ENCODE measurements around the gene CORO2A. TPM values are rescaled to one million over a fixed set of nuclear protein-coding genes. Genes with fewer than 3 reads are reported as not detected.

The CORO2A gene
- total and polyA plus RNA-seq, 2 of the 4 experiments (the other 2 are of a cell fraction), result 1.9 to 2.2 TPM

DNA sequence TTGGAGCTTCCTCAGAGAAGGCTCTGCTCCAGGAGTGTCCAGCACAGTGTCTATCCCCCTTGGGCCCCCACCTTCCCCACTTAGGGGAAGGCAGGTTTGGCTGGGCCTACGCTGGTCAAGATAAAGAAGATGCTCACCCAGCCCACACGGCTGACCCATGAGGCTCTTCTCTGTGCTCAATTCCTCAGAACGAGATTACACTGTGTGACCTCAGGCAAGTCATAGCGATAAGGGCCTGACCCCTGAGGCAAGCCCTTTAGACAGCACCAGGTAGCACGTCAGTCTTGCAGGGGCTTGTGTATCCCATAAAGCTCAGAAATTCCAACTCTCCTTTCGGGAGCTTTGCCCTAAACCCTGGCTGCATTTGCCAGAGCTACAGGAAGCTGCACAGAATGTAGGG is 32.6 kb downstream of the CORO2A start:
- no peaks in the 10 kb centered on the region for H4K20me1 ChIP-seq (ENCODE audit: insufficient read depth, low read length)
- H3K27ac ChIP-seq (ENCODE audit: insufficient read depth, low read length), result no peak overlapping the region
- H4K91ac ChIP-seq (ENCODE audit: insufficient read depth, low read depth, low read length), result no peak overlapping the region
- no peaks in the 10 kb centered on the region for H3K9me1 ChIP-seq (ENCODE audit: insufficient read depth, low read length)
- no peak overlapping the region for H3K56ac ChIP-seq (ENCODE audit: extremely low read depth, insufficient read depth, low read length)
- no peak overlapping the region for H2AK5ac ChIP-seq (ENCODE audit: low read depth, low read length)
- in situ Hi-C loops (cut with MboI; ENCODE audit: low sequenced_read_pairs), result no loop called here
- no peak overlapping the region for H3K4me3 ChIP-seq (ENCODE audit: insufficient read depth, low read depth, low read length)
- no peak overlapping the region for H2BK5ac ChIP-seq (ENCODE audit: low read depth, low read length, poor library complexity, severe bottlenecking)
- H2BK20ac ChIP-seq (ENCODE audit: low read depth, low read length), result no peak overlapping the region
- no peaks in the 10 kb centered on the region for H3K79me1 ChIP-seq (ENCODE audit: low read depth in 1 of 2, low read length in 2 of 2)
- H2BK15ac ChIP-seq (ENCODE audit: low read depth, low read length), result no peak overlapping the region
- H3K9ac ChIP-seq (ENCODE audit: low read depth, low read length), result no peak overlapping the region
- dilution Hi-C loops (cut with HindIII; ENCODE audit: low sequenced_read_pairs, unreplicated experiment), result no loop called here
- no peak for TF ChIP-seq MAFK (IDR thresholded peaks at IDR 0.05; ENCODE audit: low read depth, low read length)
- TF ChIP-seq, protein P1, sequence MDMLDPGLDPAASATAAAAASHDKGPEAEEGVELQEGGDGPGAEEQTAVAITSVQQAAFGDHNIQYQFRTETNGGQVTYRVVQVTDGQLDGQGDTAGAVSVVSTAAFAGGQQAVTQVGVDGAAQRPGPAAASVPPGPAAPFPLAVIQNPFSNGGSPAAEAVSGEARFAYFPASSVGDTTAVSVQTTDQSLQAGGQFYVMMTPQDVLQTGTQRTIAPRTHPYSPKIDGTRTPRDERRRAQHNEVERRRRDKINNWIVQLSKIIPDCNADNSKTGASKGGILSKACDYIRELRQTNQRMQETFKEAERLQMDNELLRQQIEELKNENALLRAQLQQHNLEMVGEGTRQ (IDR thresholded peaks at IDR 0.05; ENCODE audit: low read depth, low read length), result no peak
- no peak for TF ChIP-seq CEBPB (IDR thresholded peaks at IDR 0.05; ENCODE audit: low read depth, low read length)
- TF ChIP-seq MAZ (IDR thresholded peaks at IDR 0.05; ENCODE audit: borderline replicate concordance, low read depth, low read length), result no peak
- TF ChIP-seq BHLHE40 (IDR thresholded peaks at IDR 0.05; ENCODE audit: low read depth, low read length), result no peak
- no peak for TF ChIP-seq POLR2A (IDR thresholded peaks at IDR 0.05; ENCODE audit: low read depth, low read length)
- TF ChIP-seq FOS (IDR thresholded peaks at IDR 0.05; ENCODE audit: low read depth, low read length), result no peak
- no peak for TF ChIP-seq NFE2L2 (IDR thresholded peaks at IDR 0.05; ENCODE audit: low read depth, low read length)
- no peak for TF ChIP-seq MXI1 (IDR thresholded peaks at IDR 0.05; ENCODE audit: borderline replicate concordance, low read depth, low read length)
- no peak for TF ChIP-seq RCOR1 (IDR thresholded peaks at IDR 0.05; ENCODE audit: insufficient replicate concordance, low read length)
- TF ChIP-seq, protein P2, sequence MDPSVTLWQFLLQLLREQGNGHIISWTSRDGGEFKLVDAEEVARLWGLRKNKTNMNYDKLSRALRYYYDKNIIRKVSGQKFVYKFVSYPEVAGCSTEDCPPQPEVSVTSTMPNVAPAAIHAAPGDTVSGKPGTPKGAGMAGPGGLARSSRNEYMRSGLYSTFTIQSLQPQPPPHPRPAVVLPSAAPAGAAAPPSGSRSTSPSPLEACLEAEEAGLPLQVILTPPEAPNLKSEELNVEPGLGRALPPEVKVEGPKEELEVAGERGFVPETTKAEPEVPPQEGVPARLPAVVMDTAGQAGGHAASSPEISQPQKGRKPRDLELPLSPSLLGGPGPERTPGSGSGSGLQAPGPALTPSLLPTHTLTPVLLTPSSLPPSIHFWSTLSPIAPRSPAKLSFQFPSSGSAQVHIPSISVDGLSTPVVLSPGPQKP (IDR thresholded peaks at IDR 0.05; ENCODE audit: borderline replicate concordance, low read depth, low read length), result no peak
- no peak for TF ChIP-seq RFX5 (IDR thresholded peaks at IDR 0.05; ENCODE audit: low read depth, low read length)
- no peak for TF ChIP-seq CHD1 (IDR thresholded peaks at IDR 0.05; ENCODE audit: low read depth, low read length)
- TF ChIP-seq SMC3 (IDR thresholded peaks at IDR 0.05; ENCODE audit: low read depth, low read length), result no peak
- TF ChIP-seq RAD21 (IDR thresholded peaks at IDR 0.05; ENCODE audit: low read length), result no peak
- TF ChIP-seq, protein P3, sequence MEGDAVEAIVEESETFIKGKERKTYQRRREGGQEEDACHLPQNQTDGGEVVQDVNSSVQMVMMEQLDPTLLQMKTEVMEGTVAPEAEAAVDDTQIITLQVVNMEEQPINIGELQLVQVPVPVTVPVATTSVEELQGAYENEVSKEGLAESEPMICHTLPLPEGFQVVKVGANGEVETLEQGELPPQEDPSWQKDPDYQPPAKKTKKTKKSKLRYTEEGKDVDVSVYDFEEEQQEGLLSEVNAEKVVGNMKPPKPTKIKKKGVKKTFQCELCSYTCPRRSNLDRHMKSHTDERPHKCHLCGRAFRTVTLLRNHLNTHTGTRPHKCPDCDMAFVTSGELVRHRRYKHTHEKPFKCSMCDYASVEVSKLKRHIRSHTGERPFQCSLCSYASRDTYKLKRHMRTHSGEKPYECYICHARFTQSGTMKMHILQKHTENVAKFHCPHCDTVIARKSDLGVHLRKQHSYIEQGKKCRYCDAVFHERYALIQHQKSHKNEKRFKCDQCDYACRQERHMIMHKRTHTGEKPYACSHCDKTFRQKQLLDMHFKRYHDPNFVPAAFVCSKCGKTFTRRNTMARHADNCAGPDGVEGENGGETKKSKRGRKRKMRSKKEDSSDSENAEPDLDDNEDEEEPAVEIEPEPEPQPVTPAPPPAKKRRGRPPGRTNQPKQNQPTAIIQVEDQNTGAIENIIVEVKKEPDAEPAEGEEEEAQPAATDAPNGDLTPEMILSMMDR (conservative IDR thresholded peaks at IDR 0.05; ENCODE audit: low read depth, low read length), result no peak
- no TSS peak for BruUV-seq (replicated peaks)
- no peak overlapping the region for H2BK120ac ChIP-seq (ENCODE audit: low read depth, low read length)
- ChIA-PET POLR2A (ENCODE audit: unreplicated experiment) (no interaction called here), CTCF (no interaction called here)
- H3K4ac ChIP-seq (ENCODE audit: low read depth, low read length), result no peak overlapping the region
- H3K4me2 ChIP-seq (ENCODE audit: low read depth, low read length), result no peak overlapping the region
- ATAC-seq (ENCODE audit: low read depth) (no peak), DNase-seq (no peak)
- no peak overlapping the region for H3K14ac ChIP-seq (replicated peaks; ENCODE audit: low read depth, low read length)
- intact Hi-C loops (cut with micrococcal nuclease), result no loop called here
- H3K9me3 ChIP-seq (ENCODE audit: control insufficient read depth, insufficient read depth, low read length), result no peaks in the 10 kb centered on the region
- H3K27me3 ChIP-seq (ENCODE audit: control insufficient read depth, insufficient read depth, low read length), result peaks cover 8% of the 10 kb centered on the region; the same call in 1 of the 2 replicates
- no peak overlapping the region for H3K18ac ChIP-seq (ENCODE audit: low read depth, low read length)
- no peaks in the 10 kb centered on the region for H3K36me3 ChIP-seq (ENCODE audit: control insufficient read depth, insufficient read depth, low read length)
- H3K23ac ChIP-seq (ENCODE audit: low read depth, low read length), result no peak overlapping the region
- H4K5ac ChIP-seq (ENCODE audit: low read depth, low read length), result no peak overlapping the region
- 11% methylated on average over 3 of the region's 6 CpGs; no CpG with 5 or more reads in 1 of the 2 experiments for WGBS, 2 experiments (ENCODE audit: extremely low coverage in 2 of 2, insufficient read length in 1 of 2)
- no peak overlapping the region for H2AFZ ChIP-seq (replicated peaks; ENCODE audit: low read length, poor library complexity)
- no peaks in the 10 kb centered on the region for H3K4me1 ChIP-seq (ENCODE audit: control insufficient read depth, insufficient read depth, low read length)
- no peak overlapping the region for H2AK9ac ChIP-seq (replicated peaks; ENCODE audit: low read depth, low read length, poor library complexity)
- no peak overlapping the region for H4K8ac ChIP-seq (ENCODE audit: low read depth in 2 of 2, low read length in 2 of 2)

Data from IMR-90 (cell line).